K562 (cell line): ENCODE measurements around the gene PNMT. TPM values are rescaled to one million over a fixed set of nuclear protein-coding genes. Genes with fewer than 3 reads are reported as not detected.
"Not testable (repeated sequence)": the region's sequence is repeated elsewhere in the genome, so short reads cannot be mapped to it uniquely, and the experiment has no call there.

Source experiments
- ATAC-seq: fragments of 200-7000 bp; cut with Tn5 transposase; 3 replicates; pipeline ENCODE4 v1.9.1; 2020; ENCODE audit warnings: moderate library complexity
- BruUV-seq: library from RNA; stranded (reverse); fragments of 400-500 nt; replicated peaks from 2 replicates; lab custom pipeline; 2021; lab: Mats Ljungman, UMichigan
- CTCF ChIA-PET: fragments of 300-600 bp; formaldehyde crosslinking; extraction: SDS; loops from one replicate; lab custom pipeline; 2021; ENCODE audit warnings: low intra/inter-chr PET ratio; lab: Yijun Ruan, JAX
- POLR2A ChIA-PET: fragments of 300-600, 350-650 bp; sonication (Branson Sonifier 250); formaldehyde crosslinking; extraction: SDS; loops from one replicate; lab custom pipeline; 2021; ENCODE audit warnings: antibody characterized with exemption, inconsistent platforms; lab: Yijun Ruan, JAX
- DNase-seq, 4 experiments: peaks; one replicate each; pipeline versions ENCODE4 v3.0.0 to v3.0.0-alpha.2; 2011 to 2018; ENCODE audit warnings: low spot score in 3 of 4, mixed read lengths in 3 of 4; ENCODE audit errors: extremely low read depth in 1 of 4
- FAIRE-seq: peaks from 2 replicates; lab custom pipeline; 2011; peaks lifted over from hg19 to GRCh38; lab: Jason Lieb, UNC
- H2AFZ ChIP-seq: 2 replicates; pipeline ENCODE4 v1.6.0; 2011; ENCODE audit warnings: low read depth, low read length, control low read depth, inconsistent platforms
- H3K27ac ChIP-seq: fragments of 200-600 bp; 3 replicates; pipeline ENCODE4 v1.8.0; 2011; ENCODE audit warnings: low read depth, mild to moderate bottlenecking, control low read depth, inconsistent platforms, low read length, moderate library complexity, mixed read lengths; ENCODE audit errors: extremely low read depth
- H3K27me3 ChIP-seq, 2 experiments: fragments of 300-600 bp in 1 of 2; 2 replicates in 1 of 2; 3 replicates in 1 of 2; pipeline versions ENCODE4 v1.6.0 to v1.8.0; 2011; ENCODE audit warnings: inconsistent platforms in 2 of 2, low read length in 2 of 2, mild to moderate bottlenecking in 1 of 2, mixed read lengths in 1 of 2, moderate library complexity in 1 of 2; ENCODE audit not compliant: control insufficient read depth in 2 of 2, insufficient read depth in 2 of 2
- H3K36me3 ChIP-seq: fragments of 300-600 bp; 3 replicates; pipeline ENCODE4 v1.8.0; 2011; ENCODE audit warnings: mild to moderate bottlenecking, low read length, inconsistent platforms; ENCODE audit not compliant: control insufficient read depth, insufficient read depth
- H3K4me1 ChIP-seq, 2 experiments: fragments of 200-600 bp in 1 of 2; replicated peaks in 1 of 2; 2 replicates in 1 of 2; 3 replicates in 1 of 2; pipeline versions ENCODE4 v1.5.1 to v1.8.0; 2011; ENCODE audit warnings: inconsistent platforms in 2 of 2, low read length in 2 of 2, mild to moderate bottlenecking in 1 of 2, mixed read lengths in 1 of 2, moderate library complexity in 1 of 2; ENCODE audit not compliant: control insufficient read depth in 2 of 2, insufficient read depth in 2 of 2
- H3K4me2 ChIP-seq: 2 replicates; pipeline ENCODE4 v1.6.1; 2011; ENCODE audit warnings: low read length, control low read depth, inconsistent platforms, mixed read lengths; ENCODE audit not compliant: insufficient read depth
- H3K4me3 ChIP-seq: fragments of 200-600 bp; sonication (generic), shearing (Covaris generic); 2 replicates; pipeline ENCODE4 v1.5.1; 2016; ENCODE audit warnings: control low read depth, inconsistent platforms
- H3K79me2 ChIP-seq: fragments of 200-600 bp; 3 replicates; pipeline ENCODE4 v1.8.0; 2011; ENCODE audit warnings: low read length, inconsistent platforms; ENCODE audit not compliant: control insufficient read depth, insufficient read depth
- H3K9ac ChIP-seq, 2 experiments: 2 replicates each; pipeline versions ENCODE4 v1.6.0 to v1.6.1; 2011; ENCODE audit warnings: low read depth in 2 of 2, low read length in 2 of 2, control low read depth in 1 of 2, inconsistent platforms in 1 of 2, mild to moderate bottlenecking in 1 of 2, mixed read lengths in 1 of 2; ENCODE audit not compliant: insufficient read depth in 1 of 2
- H3K9me1 ChIP-seq: one replicate; pipeline ENCODE4 v1.6.0; 2011; ENCODE audit warnings: inconsistent platforms, mild to moderate bottlenecking, low read length, moderate library complexity; ENCODE audit not compliant: control insufficient read depth, insufficient read depth
- H3K9me3 ChIP-seq: replicated peaks from 2 replicates; pipeline ENCODE4 v1.5.1; 2011; ENCODE audit warnings: low read depth, low read length, inconsistent platforms; ENCODE audit not compliant: control insufficient read depth, insufficient read depth
- H4K20me1 ChIP-seq: replicated peaks from 2 replicates; pipeline ENCODE4 v1.6.1; 2011; ENCODE audit warnings: low read length, inconsistent platforms, mixed read lengths; ENCODE audit not compliant: control insufficient read depth, insufficient read depth
- RBM25 ChIP-seq: fragments of 200-400 bp; formaldehyde crosslinking; IDR thresholded peaks from 2 replicates; pipeline ENCODE4 v1.6.1; 2018; ENCODE audit warnings: low read length, low read depth, moderate library complexity; ENCODE audit not compliant: severe bottlenecking
- SMAD4 ChIP-seq: fragments of 250-450 bp; sonication (Bioruptor Pico); conservative IDR thresholded peaks from 2 replicates; pipeline ENCODE4 v1.8.0; 2021; ENCODE audit warnings: inconsistent platforms, mild to moderate bottlenecking, moderate library complexity
- TFE3 ChIP-seq: fragments of 450-650 bp; formaldehyde crosslinking; IDR thresholded peaks from 2 replicates; pipeline ENCODE4 v1.4.0; 2020; ENCODE audit warnings: mild to moderate bottlenecking, mixed read lengths
- WGBS: fragments of 100-300 bp; shearing (Covaris generic); methylation state at CpG from one replicate; pipeline ENCODE4 v1.1.6; 2016; ENCODE audit warnings: low coverage, mixed read lengths; ENCODE audit not compliant: insufficient coverage; ENCODE audit errors: missing lambda C conversion rate; 5-methylcytosine and 5-hydroxymethylcytosine counted together
- in situ Hi-C: fragments of 300-500 bp; cut with MboI; formaldehyde crosslinking; loops from 4 replicates; pipeline ENCODE4 v1.15.0; 2018; ENCODE audit warnings: inconsistent platforms, mixed read lengths
- intact Hi-C: fragments of 100-400 bp; cut with micrococcal nuclease; formaldehyde crosslinking; loops from 2 replicates; pipeline ENCODE4 v1.14.2; 2022
- polyA plus RNA-seq, 8 experiments: library from polyadenylated mRNA; depleted of rRNA in 4 of 8; stranded (reverse) in 5 of 8; unstranded in 3 of 8; fragments of >200 nt; fragmentation: Nextera tagmentation in 2 of 8; fragmentation: Illumina TruSeq in 1 of 8; extraction: Ambion mirVana in 2 of 8; extraction: Trizol in 1 of 8; gene quantifications; 2 replicates each; pipeline versions ENCODE4 v1.2.1 to v1.2.3, GENCODE V29; 2011 to 2014; ENCODE audit warnings: inconsistent platforms in 1 of 8, missing spikeins in 1 of 8
- total RNA-seq, 7 experiments: library from RNA; depleted of rRNA in 6 of 7; stranded (reverse); fragments of >200 nt in 6 of 7; fragmentation: Illumina TruSeq in 2 of 7; extraction: Trizol in 2 of 7; gene quantifications; 2 replicates each; pipeline versions ENCODE4 v1.2.1 to v1.2.3, GENCODE V29; 2011 to 2021; ENCODE audit warnings: low replicate concordance in 1 of 7

PNMT gene
- total and polyA plus RNA-seq, 9 of the 15 experiments (the other 6 are each of a cell fraction or from before 2014, with no cell fraction given): 0.55 to 18.1 (median 5.8) TPM

DNA sequence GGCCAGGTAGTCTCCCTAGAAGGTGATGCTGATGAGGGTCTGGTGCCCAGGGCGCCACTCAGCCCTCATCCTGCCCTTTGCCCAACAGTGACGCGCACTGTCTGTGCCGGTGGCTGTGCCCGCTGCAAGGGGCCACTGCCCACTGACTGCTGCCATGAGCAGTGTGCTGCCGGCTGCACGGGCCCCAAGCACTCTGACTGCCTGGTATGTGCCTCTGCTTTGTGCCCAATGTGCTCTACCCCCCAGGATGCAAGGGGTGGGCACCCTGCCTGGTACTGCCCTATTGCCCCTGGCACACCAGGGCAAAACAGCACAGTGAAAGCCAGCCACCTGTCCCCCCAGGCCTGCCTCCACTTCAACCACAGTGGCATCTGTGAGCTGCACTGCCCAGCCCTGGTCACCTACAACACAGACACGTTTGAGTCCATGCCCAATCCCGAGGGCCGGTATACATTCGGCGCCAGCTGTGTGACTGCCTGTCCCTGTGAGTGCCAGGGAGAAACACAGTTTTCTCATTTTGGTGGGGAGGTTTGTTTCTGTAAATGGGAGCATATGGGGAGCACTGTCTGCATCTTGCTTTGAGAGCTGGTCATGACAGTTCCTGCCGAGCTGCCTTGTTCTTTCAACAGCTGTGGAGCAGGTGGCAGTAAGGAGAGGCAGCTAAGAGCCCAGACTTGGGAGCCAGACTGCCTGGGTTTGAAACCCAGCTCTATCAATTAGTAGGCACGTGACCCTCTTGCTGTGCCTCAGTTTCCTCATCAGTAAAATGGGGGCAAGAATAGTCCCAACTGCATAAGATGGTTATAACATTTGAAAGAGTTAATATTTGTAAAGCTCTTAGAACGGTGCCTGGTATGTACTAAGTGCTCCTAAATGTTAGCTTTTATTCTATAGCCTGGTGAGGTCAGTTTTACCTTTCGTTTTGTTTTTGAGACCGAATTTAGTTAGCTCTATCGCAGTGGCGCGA, 42.0 kb downstream of the PNMT start:
- Histone ChIP-seq H4K20me1 (no peaks in the 10 kb centered on the region; the same call in 1 of the 2 replicates), H3K27ac (no peak overlapping the region), H3K79me2 (no peaks in the 10 kb centered on the region), H3K27me3 (0 out of 5 replicates have a peak, but pooled peaks cover 0 to 5% of the 10 kb centered on the region in 2 experiments), H3K4me1 (peaks cover 0 to 20% of the 10 kb centered on the region in 2 experiments; a peak in 2 of 5 replicates), H3K9me1 (no peaks in the 10 kb centered on the region), H3K4me3 (no peak overlapping the region), H3K9me3 (no peaks in the 10 kb centered on the region), H3K36me3 (no peaks in the 10 kb centered on the region), H3K4me2 (no peak overlapping the region)
- POLR2A ChIA-PET: interaction anchor here (1.0 to 1.2 kb wide), 3 partner anchors 10 to 14 kb away, joined by 4 to 5 read pairs (median 5); no protein-coding TSS in a partner anchor
- ATAC-seq: no peak
- CTCF ChIA-PET: no interaction called here
- in situ Hi-C loops: no loop called here
- intact Hi-C loops: no loop called here
- BruUV-seq: no TSS peak
- no peak for FAIRE-seq
- TF ChIP-seq SMAD4 (CRISPR knock-in tag) (no peak), TFE3 (peak; percentile 37; the same call in 1 of the 2 replicates), RBM25 (peak; percentile 64)
- TF ChIP-seq, all 486 proteins: peak for 2
- H3K9ac ChIP-seq: 0 out of 4 replicates have a peak overlapping the region, but pooled peaks of 1 of the 2 experiments have one; percentile 59
- DNase-seq: no peak
- H2AFZ ChIP-seq: no peak overlapping the region
- 54% methylated on average over 17 of the region's 20 CpGs for WGBS

DNA sequence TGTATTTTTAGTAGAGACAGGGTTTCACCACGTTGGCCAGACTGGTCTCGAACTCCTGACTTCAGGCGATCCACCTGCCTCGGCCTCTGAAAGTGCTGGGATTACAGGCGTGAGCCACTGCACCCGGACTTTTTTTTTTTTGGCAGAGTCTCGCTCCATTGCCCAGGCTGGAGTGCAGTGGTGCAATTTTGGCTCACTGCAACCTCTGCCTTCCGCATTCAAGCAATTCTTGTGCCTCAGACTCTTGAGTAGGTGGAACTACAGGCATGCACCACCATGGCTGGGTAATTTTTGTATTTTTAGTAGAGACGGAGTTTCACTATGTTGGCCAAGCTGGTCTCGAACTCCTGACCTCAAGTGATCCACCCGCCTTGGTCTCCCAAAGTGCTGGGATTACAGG, 42.8 kb downstream of the PNMT start:
- ATAC-seq: not testable (repeated sequence)

More for the DNA sequence above, 42.8 kb downstream of the PNMT start:
- H3K27me3 ChIP-seq, FAIRE-seq, CTCF ChIA-PET, H3K79me2 ChIP-seq, H3K27ac ChIP-seq, H3K36me3 ChIP-seq, H4K20me1 ChIP-seq, intact Hi-C loops, H3K9ac ChIP-seq, BruUV-seq, H3K9me3 ChIP-seq, H3K4me3 ChIP-seq, H3K9me1 ChIP-seq, H2AFZ ChIP-seq, DNase-seq, in situ Hi-C loops, H3K4me2 ChIP-seq: not testable (repeated sequence)
- 35% methylated on average over 11 of the region's 11 CpGs for WGBS
- POLR2A ChIA-PET: interaction anchor here (0.5 to 1.2 kb wide), 4 partner anchors 9 to 22 kb away, joined by 3 to 5 read pairs (median 4); no protein-coding TSS in a partner anchor
- peaks cover 0 to 18% of the 10 kb centered on the region in 2 experiments; a peak in 2 of 5 replicates for H3K4me1 ChIP-seq
